HepG2 (cell line): Measurements from ENCODE around the gene POLA1. TPM values are rescaled to one million over a fixed set of nuclear protein-coding genes. Genes with fewer than 3 reads are reported as not detected.

Experiments used
- ATAC-seq: fragments of 200-7000 bp; cut with Tn5 transposase; 3 replicates; pipeline ENCODE4 v1.9.1; 2020; ENCODE audit warnings: mild to moderate bottlenecking, moderate library complexity
- BruUV-seq: library from RNA; stranded (reverse); fragments of 400-500 nt; replicated peaks from 2 replicates; lab custom pipeline; 2021; lab: Mats Ljungman, UMichigan
- CTCF ChIA-PET: fragments of 300-600 bp; formaldehyde crosslinking; extraction: SDS; loops from one replicate; lab custom pipeline; 2021; ENCODE audit warnings: low total read pairs, inconsistent platforms, low intra/inter-chr PET ratio; lab: Yijun Ruan, JAX
- POLR2A ChIA-PET: fragments of 350-600 bp; sonication (Branson Sonifier 250); formaldehyde crosslinking; loops from one replicate; lab custom pipeline; 2020; ENCODE audit warnings: antibody characterized with exemption, inconsistent platforms; lab: Yijun Ruan, JAX
- DNase-seq: peaks from one replicate; pipeline ENCODE4 v3.0.0-alpha.2; 2015; ENCODE audit warnings: low spot score
- FAIRE-seq: peaks from 3 replicates; lab custom pipeline; 2011; peaks lifted over from hg19 to GRCh38; lab: Jason Lieb, UNC
- H2AFZ ChIP-seq: one replicate; pipeline ENCODE4 v1.6.1; 2011; ENCODE audit warnings: low read length, inconsistent platforms
- H3K27ac ChIP-seq: fragments of 300-600 bp; 3 replicates; pipeline ENCODE4 v1.8.0; 2011; ENCODE audit warnings: mixed run types, mild to moderate bottlenecking, mixed read lengths, low read length, inconsistent platforms; ENCODE audit not compliant: insufficient read depth; ENCODE audit errors: extremely low read length
- H3K27me3 ChIP-seq, 2 experiments: fragments of 200-600 bp in 1 of 2; 2 replicates in 1 of 2; 3 replicates in 1 of 2; pipeline versions ENCODE4 v1.6.0 to v1.8.0; 2011; ENCODE audit warnings: low read length in 2 of 2, mild to moderate bottlenecking in 2 of 2, moderate library complexity in 2 of 2, inconsistent platforms in 1 of 2; ENCODE audit not compliant: insufficient read depth in 2 of 2, control insufficient read depth in 1 of 2
- H3K36me3 ChIP-seq, 2 experiments: fragments of 200-600 bp in 1 of 2; replicated peaks in 1 of 2; 2 replicates in 1 of 2; 3 replicates in 1 of 2; pipeline versions ENCODE4 v1.5.1 to v1.8.0; 2011; ENCODE audit warnings: low read length in 2 of 2, inconsistent platforms in 1 of 2; ENCODE audit not compliant: insufficient read depth in 2 of 2, control insufficient read depth in 1 of 2
- H3K4me1 ChIP-seq: 2 replicates; pipeline ENCODE4 v1.5.1; 2012; ENCODE audit warnings: low read length, inconsistent platforms; ENCODE audit not compliant: insufficient read depth
- H3K4me2 ChIP-seq: 2 replicates; pipeline ENCODE4 v1.6.0; 2011; ENCODE audit warnings: low read depth, low read length, inconsistent platforms
- H3K4me3 ChIP-seq, 3 experiments: fragments of 200-600 bp in 1 of 3; sonication (generic), shearing (Covaris generic) in 1 of 3; replicated peaks in 1 of 3; 2 replicates each; pipeline ENCODE4 v1.5.1; 2011 to 2016; ENCODE audit warnings: low read length in 3 of 3, inconsistent platforms in 2 of 3, low read depth in 2 of 3, mild to moderate bottlenecking in 2 of 3, control low read depth in 1 of 3, mixed read lengths in 1 of 3; ENCODE audit not compliant: insufficient read depth in 1 of 3
- H3K79me2 ChIP-seq: one replicate; pipeline ENCODE4 v1.6.1; 2011; ENCODE audit warnings: low read length, inconsistent platforms; ENCODE audit not compliant: insufficient read depth
- H3K9ac ChIP-seq: 2 replicates; pipeline ENCODE4 v1.6.0; 2011; ENCODE audit warnings: mild to moderate bottlenecking, low read depth, low read length, inconsistent platforms; ENCODE audit not compliant: insufficient read depth
- H3K9me3 ChIP-seq: 2 replicates; pipeline ENCODE4 v1.5.1; 2012; ENCODE audit warnings: mild to moderate bottlenecking, low read length
- H4K20me1 ChIP-seq: 2 replicates; pipeline ENCODE4 v1.6.0; 2011; ENCODE audit warnings: inconsistent platforms, mild to moderate bottlenecking, low read length, moderate library complexity; ENCODE audit not compliant: insufficient read depth
- BCL3 ChIP-seq: sonication (generic); formaldehyde crosslinking; IDR thresholded peaks from 2 replicates; pipeline ENCODE4 v1.5.1; 2020; ENCODE audit warnings: mild to moderate bottlenecking, missing genetic modification reagents, moderate library complexity
- DNMT1 ChIP-seq: sonication (generic); formaldehyde crosslinking; IDR thresholded peaks from 2 replicates; pipeline ENCODE4 v1.5.1; 2020; ENCODE audit warnings: mild to moderate bottlenecking, missing genetic modification reagents
- FOSL2 ChIP-seq: sonication (generic); formaldehyde crosslinking; IDR thresholded peaks from 2 replicates; pipeline ENCODE4 v1.4.0; 2020; ENCODE audit warnings: missing genetic modification reagents
- KAT7 ChIP-seq: IDR thresholded peaks from 2 replicates; pipeline ENCODE4 v1.6.1; 2018; ENCODE audit warnings: borderline replicate concordance, missing compliant biosample characterization
- MAFF ChIP-seq: IDR thresholded peaks from 2 replicates; pipeline ENCODE4 v1.6.1; 2011; ENCODE audit warnings: low read depth, low read length, improper control_type of control experiment
- SALL1 ChIP-seq: sonication (generic); formaldehyde crosslinking; IDR thresholded peaks from 2 replicates; pipeline ENCODE4 v1.8.0; 2022; ENCODE audit warnings: mild to moderate bottlenecking, missing genetic modification reagents
- SP140L ChIP-seq: sonication (generic); formaldehyde crosslinking; IDR thresholded peaks from 2 replicates; pipeline ENCODE4 v1.4.0; 2020; ENCODE audit warnings: missing genetic modification reagents, borderline replicate concordance
- TAF1 ChIP-seq: sonication (generic); formaldehyde crosslinking; IDR thresholded peaks from 2 replicates; pipeline ENCODE4 v1.4.0; 2020; ENCODE audit warnings: missing genetic modification reagents
- TP53 ChIP-seq: sonication (generic); formaldehyde crosslinking; conservative IDR thresholded peaks from 2 replicates; pipeline ENCODE4 v1.4.0; 2020; ENCODE audit warnings: missing genetic modification reagents
- ZFP36L2 ChIP-seq: sonication (generic); formaldehyde crosslinking; IDR thresholded peaks from 2 replicates; pipeline ENCODE4 v1.4.0; 2020; ENCODE audit warnings: missing genetic modification reagents
- ZKSCAN1 ChIP-seq: fragments of 150-350 bp; IDR thresholded peaks from 2 replicates; pipeline ENCODE4 v1.6.1; 2014; ENCODE audit warnings: low read length
- ZNF292 ChIP-seq: sonication (generic); formaldehyde crosslinking; IDR thresholded peaks from 2 replicates; pipeline ENCODE4 v1.8.1; 2022; ENCODE audit warnings: mild to moderate bottlenecking, low read depth, missing genetic modification reagents, borderline replicate concordance
- ZNF510 ChIP-seq: sonication (generic); formaldehyde crosslinking; IDR thresholded peaks from 2 replicates; pipeline ENCODE4 v1.4.0; 2020; ENCODE audit warnings: low read depth, mild to moderate bottlenecking, missing genetic modification reagents
- ZNF614 ChIP-seq: IDR thresholded peaks from 2 replicates; pipeline ENCODE4 v1.6.1; 2018; ENCODE audit warnings: missing biosample characterization, missing genetic modification reagents, inconsistent platforms, borderline replicate concordance
- ZNF879 ChIP-seq: sonication (generic); formaldehyde crosslinking; IDR thresholded peaks from 2 replicates; pipeline ENCODE4 v1.8.1; 2023; ENCODE audit warnings: missing genetic modification reagents
- WGBS: methylation state at CpG from one replicate; pipeline ENCODE4 v1.1.6; 2017; ENCODE audit warnings: low lambda C conversion rate; 5-methylcytosine and 5-hydroxymethylcytosine counted together
- in situ Hi-C: cut with HindIII; loops from 2 replicates; pipeline ENCODE4 v1.10.0; 2017; ENCODE audit warnings: low pct_unique_long_range_greater_than_20kb; ENCODE audit not compliant: extremely low pct_ligation_motif_present
- intact Hi-C: fragments of 100-400 bp; cut with micrococcal nuclease; formaldehyde crosslinking; loops from one replicate; pipeline ENCODE4 v1.10.0; 2022; ENCODE audit not compliant: unreplicated experiment
- polyA plus RNA-seq, 8 experiments: library from polyadenylated mRNA; depleted of rRNA in 3 of 8; stranded (reverse) in 7 of 8; unstranded in 1 of 8; fragments of >200 nt; fragmentation: Illumina TruSeq in 4 of 8; extraction: Trizol in 4 of 8; gene quantifications; 2 replicates each; pipeline versions ENCODE4 v1.2.1 to v1.2.3, GENCODE V29; 2011 to 2016; ENCODE audit warnings: low read depth in 4 of 8, missing spikeins in 1 of 8, mixed read lengths in 1 of 8; ENCODE audit not compliant: insufficient read depth in 1 of 8
- total RNA-seq, 5 experiments: library from RNA; depleted of rRNA; stranded (reverse); fragments of >200 nt; fragmentation: Illumina TruSeq; extraction: Trizol; gene quantifications; 2 replicates each; pipeline ENCODE4 v1.2.3, GENCODE V29; 2016; ENCODE audit warnings: low read depth in 1 of 5
- TF ChIP-seq, protein P1 (sequence below): sonication (generic); formaldehyde crosslinking; IDR thresholded peaks from 2 replicates; pipeline ENCODE4 v1.8.0; 2022; ENCODE audit warnings: mild to moderate bottlenecking, missing genetic modification reagents; ENCODE audit not compliant: insufficient replicate concordance

The POLA1 gene
- total and polyA plus RNA-seq, 2 of the 13 experiments (the other 11 are each of a cell fraction or from before 2014, with no cell fraction given): 3.3 to 26.5 TPM

DNA sequence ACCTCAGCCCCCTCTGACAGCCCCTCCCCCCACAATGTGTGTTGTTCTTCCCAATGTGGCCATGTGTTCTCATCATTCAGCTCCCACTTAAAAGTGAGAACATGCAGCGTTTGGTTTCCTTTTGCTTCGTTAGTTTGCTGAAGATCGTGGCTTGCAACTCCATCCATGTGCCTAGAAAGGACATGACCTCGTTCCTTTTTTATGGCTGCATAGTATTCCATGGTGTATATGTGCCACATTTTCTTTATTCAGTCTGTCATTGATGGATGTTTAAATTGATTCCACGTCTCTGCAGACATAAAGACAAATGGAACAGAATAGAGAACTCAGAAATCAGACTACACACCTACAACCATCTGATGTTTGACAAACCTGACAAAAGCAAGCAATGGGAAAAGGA, 276.1 kb downstream of the POLA1 start:
- ChIA-PET POLR2A (no interaction called here), CTCF (no interaction called here)
- no peak for TF ChIP-seq ZNF879
- no peak for TF ChIP-seq SALL1 (CRISPR knock-in tag)
- TF ChIP-seq TAF1: no peak
- TF ChIP-seq ZKSCAN1: no peak
- TF ChIP-seq BCL3 (CRISPR knock-in tag): no peak
- TF ChIP-seq ZNF614: no peak
- TF ChIP-seq DNMT1: no peak
- no peak for TF ChIP-seq ZNF510 (CRISPR knock-in tag)
- TF ChIP-seq ZFP36L2 (CRISPR knock-in tag): no peak
- no peak for ATAC-seq
- no peak overlapping the region for H3K27ac ChIP-seq
- H3K27me3 ChIP-seq: no peaks in the 10 kb centered on the region
- no peaks in the 10 kb centered on the region for H3K9me3 ChIP-seq
- no peaks in the 10 kb centered on the region for H3K36me3 ChIP-seq
- intact Hi-C loops (no loop called here), in situ Hi-C loops (no loop called here)
- FAIRE-seq: no peak
- no peak overlapping the region for H2AFZ ChIP-seq
- BruUV-seq: no TSS peak
- DNase-seq: no peak
- H3K79me2 ChIP-seq: no peaks in the 10 kb centered on the region
- H4K20me1 ChIP-seq: no peaks in the 10 kb centered on the region
- H3K4me1 ChIP-seq: no peaks in the 10 kb centered on the region
- H3K9ac ChIP-seq: no peak overlapping the region
- H3K4me2 ChIP-seq: no peak overlapping the region
- no peak overlapping the region for H3K4me3 ChIP-seq
- 99% methylated on average over 5 of the region's 5 CpGs for WGBS

GRCh38 chrX:24979081-24979480, 285.4 kb downstream of the POLA1 start:
- Histone ChIP-seq H3K4me3 (no peak overlapping the region), H4K20me1 (no peaks in the 10 kb centered on the region), H3K27me3 (no peaks in the 10 kb centered on the region), H3K27ac (no peak overlapping the region), H2AFZ (no peak overlapping the region), H3K4me1 (no peaks in the 10 kb centered on the region), H3K4me2 (no peak overlapping the region), H3K79me2 (no peaks in the 10 kb centered on the region), H3K9ac (no peak overlapping the region), H3K36me3 (no peaks in the 10 kb centered on the region; a peak in 1 of 5 replicates), H3K9me3 (no peaks in the 10 kb centered on the region)
- CTCF ChIA-PET: no interaction called here
- WGBS: 93% methylated on average over 3 of the region's 3 CpGs
- no peak for ATAC-seq
- BruUV-seq: no TSS peak
- FAIRE-seq: no peak
- intact Hi-C loops: no loop called here
- in situ Hi-C loops: no loop called here
- DNase-seq: no peak
- POLR2A ChIA-PET: no interaction called here
- no peak for TF ChIP-seq MAFF
- TF ChIP-seq FOSL2: no peak
- TF ChIP-seq KAT7 (CRISPR knock-in tag): no peak
- no peak for TF ChIP-seq SP140L (CRISPR knock-in tag)
- no peak for TF ChIP-seq TP53
- TF ChIP-seq ZNF292 (CRISPR knock-in tag): no peak
- TF ChIP-seq, protein P1, sequence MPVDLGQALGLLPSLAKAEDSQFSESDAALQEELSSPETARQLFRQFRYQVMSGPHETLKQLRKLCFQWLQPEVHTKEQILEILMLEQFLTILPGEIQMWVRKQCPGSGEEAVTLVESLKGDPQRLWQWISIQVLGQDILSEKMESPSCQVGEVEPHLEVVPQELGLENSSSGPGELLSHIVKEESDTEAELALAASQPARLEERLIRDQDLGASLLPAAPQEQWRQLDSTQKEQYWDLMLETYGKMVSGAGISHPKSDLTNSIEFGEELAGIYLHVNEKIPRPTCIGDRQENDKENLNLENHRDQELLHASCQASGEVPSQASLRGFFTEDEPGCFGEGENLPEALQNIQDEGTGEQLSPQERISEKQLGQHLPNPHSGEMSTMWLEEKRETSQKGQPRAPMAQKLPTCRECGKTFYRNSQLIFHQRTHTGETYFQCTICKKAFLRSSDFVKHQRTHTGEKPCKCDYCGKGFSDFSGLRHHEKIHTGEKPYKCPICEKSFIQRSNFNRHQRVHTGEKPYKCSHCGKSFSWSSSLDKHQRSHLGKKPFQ (CRISPR knock-in tag): no peak
